Caco-2 (cell line): ENCODE results near the gene MTREX. TPM values are rescaled to one million over a fixed set of nuclear protein-coding genes. Genes with fewer than 3 reads are reported as not detected.

Experiments used
- BruUV-seq: library from RNA; stranded (reverse); fragments of 400-500 nt; replicated peaks from 2 replicates; lab custom pipeline; 2021; lab: Mats Ljungman, UMichigan
- CTCF ChIA-PET: fragments of 300-600 bp; sonication (Branson Sonifier 250); formaldehyde crosslinking; loops from one replicate; lab custom pipeline; 2022; ENCODE audit warnings: antibody characterized with exemption; lab: Charles Lee
- POLR2A ChIA-PET: fragments of 300-600 bp; sonication (Branson Sonifier 250); formaldehyde crosslinking; loops from one replicate; lab custom pipeline; 2022; ENCODE audit warnings: antibody characterized with exemption; lab: Charles Lee
- DNase-seq, 2 experiments: peaks; one replicate each; pipeline versions ENCODE4 v3.0.0 to v3.0.0-alpha.2; 2020 to 2022
- H3K27me3 ChIP-seq: replicated peaks from 2 replicates; pipeline ENCODE4 v1.6.0; 2011; ENCODE audit warnings: low read length; ENCODE audit not compliant: control insufficient read depth, insufficient read depth
- H3K36me3 ChIP-seq: 2 replicates; pipeline ENCODE4 v1.5.1; 2011; ENCODE audit warnings: low read length; ENCODE audit not compliant: control insufficient read depth, insufficient read depth
- H3K4me1 ChIP-seq: fragments of 250-450 bp; sonication (Bioruptor Pico); 2 replicates; pipeline ENCODE4 v1.5.1; 2020; ENCODE audit warnings: mild to moderate bottlenecking
- H3K4me3 ChIP-seq: 2 replicates; pipeline ENCODE4 v1.5.1; 2011; ENCODE audit warnings: low read depth, mild to moderate bottlenecking, control low read depth, low read length
- H3K9me3 ChIP-seq: fragments of 250-450 bp; sonication (Bioruptor Pico); 2 replicates; pipeline ENCODE4 v1.5.1; 2020; ENCODE audit warnings: mild to moderate bottlenecking, moderate library complexity
- H3K27ac Mint-ChIP-seq: one replicate; pipeline ENCODE4 v1.8.0; 2022; ENCODE audit warnings: mixed read lengths; ENCODE audit not compliant: unreplicated experiment
- H3K27me3 Mint-ChIP-seq: one replicate; pipeline ENCODE4 v1.8.0; 2022; ENCODE audit warnings: mixed read lengths; ENCODE audit not compliant: insufficient read depth, unreplicated experiment
- H3K36me3 Mint-ChIP-seq: one replicate; pipeline ENCODE4 v1.8.0; 2022; ENCODE audit warnings: mild to moderate bottlenecking, mixed read lengths; ENCODE audit not compliant: insufficient read depth, unreplicated experiment
- H3K4me1 Mint-ChIP-seq: one replicate; pipeline ENCODE4 v1.8.0; 2022; ENCODE audit warnings: low read depth, mixed read lengths; ENCODE audit not compliant: unreplicated experiment
- H3K4me3 Mint-ChIP-seq: one replicate; pipeline ENCODE4 v1.8.0; 2022; ENCODE audit warnings: mild to moderate bottlenecking, moderate library complexity, mixed read lengths; ENCODE audit not compliant: unreplicated experiment
- H3K9me3 Mint-ChIP-seq: one replicate; pipeline ENCODE4 v1.8.0; 2022; ENCODE audit warnings: mixed read lengths; ENCODE audit not compliant: unreplicated experiment
- CTCF ChIP-seq, 2 experiments: fragments of 200-600 bp in 1 of 2; IDR thresholded peaks; 1 replicate in 1 of 2; 2 replicates in 1 of 2; pipeline versions ENCODE4 v1.5.1 to v1.8.0; 2011 to 2022; ENCODE audit warnings: antibody characterized with exemption in 1 of 2, control low read depth in 1 of 2, inconsistent platforms in 1 of 2, low read depth in 1 of 2, low read length in 1 of 2, mild to moderate bottlenecking in 1 of 2, moderate library complexity in 1 of 2; ENCODE audit not compliant: insufficient read depth in 1 of 2, severe bottlenecking in 1 of 2, unreplicated experiment in 1 of 2
- intact Hi-C: fragments of 100-400 bp; cut with micrococcal nuclease; formaldehyde crosslinking; loops from one replicate; pipeline ENCODE4 v1.10.0; 2022; ENCODE audit not compliant: unreplicated experiment
- total RNA-seq: library from RNA; stranded (reverse); gene quantifications from 2 replicates; pipeline ENCODE4 v1.2.3, GENCODE V29; 2022

The MTREX gene
- total RNA-seq, 1 experiment from 2014 or later, result 83.7 TPM

- Histone ChIP-seq H3K27me3 (no peaks in the 10 kb centered on the region), H3K4me1 (peaks cover 18% of the 10 kb centered on the region), H3K36me3 (peaks cover 3% of the 10 kb centered on the region), H3K9me3 (no peaks in the 10 kb centered on the region), H3K4me3 (no peak overlapping the region)
- intact Hi-C loops, result no loop called here
- Mint-ChIP-seq H3K4me3 (no peak overlapping the region), H3K27me3 (no peaks in the 10 kb centered on the region), H3K9me3 (no peaks in the 10 kb centered on the region), H3K4me1 (peaks cover 17% of the 10 kb centered on the region), H3K36me3 (peaks cover 84% of the 10 kb centered on the region), H3K27ac (no peak overlapping the region)
- BruUV-seq, result no TSS peak
- TF ChIP-seq CTCF (IDR thresholded peaks at IDR 0.05; ENCODE audit: insufficient read depth in 1 of 2, low read depth in 1 of 2, low read length in 1 of 2, severe bottlenecking in 1 of 2, unreplicated experiment in 1 of 2), result no peak
- DNase-seq, result no peak
- ChIA-PET POLR2A (no interaction called here), CTCF (interaction anchor here (1.3 kb wide), 1 partner anchor 271 kb away, joined by 5 read pairs; no protein-coding TSS in a partner anchor)
Measured at GRCh38 chr5:55421074-55421529, 113.3 kb downstream of the MTREX start.

- no peaks in the 10 kb centered on the region for H3K27me3 Mint-ChIP-seq
- H3K4me1 Mint-ChIP-seq, result no peaks in the 10 kb centered on the region
- no peak for DNase-seq
- H3K4me3 ChIP-seq, result no peak overlapping the region
- TF ChIP-seq CTCF (IDR thresholded peaks at IDR 0.05; ENCODE audit: insufficient read depth in 1 of 2, low read depth in 1 of 2, low read length in 1 of 2, severe bottlenecking in 1 of 2, unreplicated experiment in 1 of 2), result no peak
- ChIA-PET POLR2A (no interaction called here), CTCF (no interaction called here)
- H3K36me3 ChIP-seq, result peaks cover 9% of the 10 kb centered on the region
- no peak overlapping the region for H3K4me3 Mint-ChIP-seq
- no peaks in the 10 kb centered on the region for H3K9me3 Mint-ChIP-seq
- no peak overlapping the region for H3K27ac Mint-ChIP-seq
- H3K36me3 Mint-ChIP-seq, result peaks cover 95% of the 10 kb centered on the region
- H3K4me1 ChIP-seq, result no peaks in the 10 kb centered on the region
- intact Hi-C loops, result no loop called here
- H3K27me3 ChIP-seq, result no peaks in the 10 kb centered on the region
- H3K9me3 ChIP-seq, result peaks cover under 1% of the 10 kb centered on the region; the same call in 1 of the 2 replicates
- BruUV-seq, result no TSS peak
Measured at GRCh38 chr5:55426455-55426854, 118.7 kb downstream of the MTREX start.

- Histone ChIP-seq H3K4me3 (no peak overlapping the region), H3K9me3 (peaks cover 4% of the 10 kb centered on the region; the same call in 1 of the 2 replicates), H3K4me1 (no peaks in the 10 kb centered on the region), H3K27me3 (no peaks in the 10 kb centered on the region), H3K36me3 (peaks cover 9% of the 10 kb centered on the region)
- POLR2A ChIA-PET, result no interaction called here
- CTCF ChIA-PET, result interaction anchor here (0.6 kb wide), 1 partner anchor 937 kb away, joined by 5 read pairs; no protein-coding TSS in a partner anchor
- intact Hi-C loops, result no loop called here
- no peaks in the 10 kb centered on the region for H3K27me3 Mint-ChIP-seq
- no TSS peak for BruUV-seq
- no peak for TF ChIP-seq CTCF (IDR thresholded peaks at IDR 0.05; ENCODE audit: insufficient read depth in 1 of 2, low read depth in 1 of 2, low read length in 1 of 2, severe bottlenecking in 1 of 2, unreplicated experiment in 1 of 2)
- H3K4me3 Mint-ChIP-seq, result no peak overlapping the region
- H3K27ac Mint-ChIP-seq, result no peak overlapping the region
- no peaks in the 10 kb centered on the region for H3K4me1 Mint-ChIP-seq
- DNase-seq, result no peak
- H3K9me3 Mint-ChIP-seq, result no peaks in the 10 kb centered on the region
- peaks cover 100% of the 10 kb centered on the region for H3K36me3 Mint-ChIP-seq
Measured at GRCh38 chr5:55427157-55427556, 119.4 kb downstream of the MTREX start.
